Keratinocyte (primary cell): ENCODE data around the gene CLEC16A. TPM values are rescaled to one million over a fixed set of nuclear protein-coding genes. Genes with fewer than 3 reads are reported as not detected.

ENCODE experiments used
- DNase-seq: peaks from one replicate; pipeline ENCODE4 v3.0.0-alpha.2; 2011; ENCODE audit warnings: low read depth, missing footprints, low spot score
- FAIRE-seq: peaks from 2 replicates; lab custom pipeline; 2011; peaks lifted over from hg19 to GRCh38; lab: Jason Lieb, UNC
- H2AFZ ChIP-seq: 2 replicates; pipeline ENCODE4 v1.6.0; 2012; ENCODE audit warnings: low read length, control low read depth, inconsistent platforms; ENCODE audit not compliant: control insufficient read depth
- H3K27ac ChIP-seq: 2 replicates; pipeline ENCODE4 v1.5.1; 2011; ENCODE audit warnings: low read length; ENCODE audit not compliant: control insufficient read depth, insufficient read depth
- H3K27me3 ChIP-seq: 3 replicates; pipeline ENCODE4 v1.6.0; 2011; ENCODE audit warnings: low read length; ENCODE audit not compliant: control insufficient read depth, insufficient read depth; ENCODE audit errors: extremely low read depth
- H3K36me3 ChIP-seq, 2 experiments: 2 replicates in 1 of 2; 3 replicates in 1 of 2; pipeline ENCODE4 v1.5.1; 2011; ENCODE audit warnings: low read length in 2 of 2, mild to moderate bottlenecking in 1 of 2; ENCODE audit not compliant: control insufficient read depth in 2 of 2, insufficient read depth in 2 of 2; ENCODE audit errors: extremely low read depth in 1 of 2
- H3K4me1 ChIP-seq: 3 replicates; pipeline ENCODE4 v1.5.1; 2011; ENCODE audit warnings: low read length; ENCODE audit not compliant: control insufficient read depth, insufficient read depth; ENCODE audit errors: extremely low read depth
- H3K4me2 ChIP-seq: 3 replicates; pipeline ENCODE4 v1.6.0; 2011; ENCODE audit warnings: low read depth, low read length; ENCODE audit not compliant: control insufficient read depth, insufficient read depth; ENCODE audit errors: extremely low read depth
- H3K4me3 ChIP-seq, 3 experiments: fragments of 200-600 bp in 1 of 3; sonication (generic) in 1 of 3; 2 replicates in 2 of 3; 3 replicates in 1 of 3; pipeline ENCODE4 v1.5.1; 2011 to 2016; ENCODE audit warnings: low read length in 3 of 3, mild to moderate bottlenecking in 3 of 3, control low read depth in 2 of 3, inconsistent platforms in 1 of 3, low read depth in 1 of 3, mixed read lengths in 1 of 3, mixed run types in 1 of 3, moderate library complexity in 1 of 3; ENCODE audit not compliant: control insufficient read depth in 2 of 3, insufficient read depth in 2 of 3; ENCODE audit errors: extremely low read depth in 1 of 3
- H3K79me2 ChIP-seq: 2 replicates; pipeline ENCODE4 v1.6.0; 2012; ENCODE audit warnings: low read length; ENCODE audit not compliant: control insufficient read depth, insufficient read depth
- H3K9ac ChIP-seq: 3 replicates; pipeline ENCODE4 v1.6.0; 2011; ENCODE audit warnings: low read length; ENCODE audit not compliant: control insufficient read depth, insufficient read depth; ENCODE audit errors: extremely low read depth
- H3K9me1 ChIP-seq: 3 replicates; pipeline ENCODE4 v1.6.0; 2011; ENCODE audit warnings: low read length; ENCODE audit not compliant: control insufficient read depth, insufficient read depth; ENCODE audit errors: extremely low read depth
- H3K9me3 ChIP-seq: 2 replicates; pipeline ENCODE4 v1.5.1; 2012; ENCODE audit warnings: low read depth, low read length; ENCODE audit not compliant: control insufficient read depth
- H4K20me1 ChIP-seq: 3 replicates; pipeline ENCODE4 v1.6.0; 2011; ENCODE audit warnings: low read length; ENCODE audit not compliant: control insufficient read depth, insufficient read depth; ENCODE audit errors: extremely low read depth
- EZH2 ChIP-seq: IDR thresholded peaks from one replicate; pipeline ENCODE4 v1.6.1; 2012; ENCODE audit warnings: inconsistent platforms, mild to moderate bottlenecking, low read length, moderate library complexity
- dilution Hi-C: fragments of 300-500 bp; cut with MboI; formaldehyde crosslinking; loops from one replicate; pipeline ENCODE4 v1.7.0; 2020; ENCODE audit warnings: low sequenced_read_pairs; ENCODE audit not compliant: extremely low pct_ligation_motif_present
- polyA plus RNA-seq, 5 experiments: library from polyadenylated mRNA; depleted of rRNA in 3 of 5; stranded (reverse) in 3 of 5; stranded (forward) in 1 of 5; unstranded in 1 of 5; fragments of >200 nt; gene quantifications; 1 replicate in 1 of 5; 2 replicates in 3 of 5; 3 replicates in 1 of 5; pipeline versions ENCODE4 v1.2.1 to v1.2.3, GENCODE V29; 2011 to 2012; ENCODE audit warnings: missing spikeins in 2 of 5, low read depth in 1 of 5, low replicate concordance in 1 of 5
- TF ChIP-seq, protein P1 (sequence below), 3 experiments: IDR thresholded peaks in 1 of 3; conservative IDR thresholded peaks in 1 of 3; optimal IDR thresholded peaks in 1 of 3; 2 replicates in 2 of 3; 3 replicates in 1 of 3; pipeline versions ENCODE3 to v1.5.1; 2011; ENCODE audit warnings: low read length in 3 of 3, mild to moderate bottlenecking in 3 of 3, moderate library complexity in 2 of 3, control low read depth in 1 of 3, inconsistent platforms in 1 of 3; ENCODE audit not compliant: insufficient read depth in 2 of 3; ENCODE audit errors: extremely low read depth in 1 of 3

The CLEC16A gene
- polyA plus RNA-seq, 1 donor (not counting 4 experiments of a cell fraction or from before 2014, with no cell fraction given) = 9.5 TPM

GRCh38 chr16:10976634-10977033 is 32.3 kb downstream of the CLEC16A start:
- no peak for TF ChIP-seq EZH2
- TF ChIP-seq, protein P1, sequence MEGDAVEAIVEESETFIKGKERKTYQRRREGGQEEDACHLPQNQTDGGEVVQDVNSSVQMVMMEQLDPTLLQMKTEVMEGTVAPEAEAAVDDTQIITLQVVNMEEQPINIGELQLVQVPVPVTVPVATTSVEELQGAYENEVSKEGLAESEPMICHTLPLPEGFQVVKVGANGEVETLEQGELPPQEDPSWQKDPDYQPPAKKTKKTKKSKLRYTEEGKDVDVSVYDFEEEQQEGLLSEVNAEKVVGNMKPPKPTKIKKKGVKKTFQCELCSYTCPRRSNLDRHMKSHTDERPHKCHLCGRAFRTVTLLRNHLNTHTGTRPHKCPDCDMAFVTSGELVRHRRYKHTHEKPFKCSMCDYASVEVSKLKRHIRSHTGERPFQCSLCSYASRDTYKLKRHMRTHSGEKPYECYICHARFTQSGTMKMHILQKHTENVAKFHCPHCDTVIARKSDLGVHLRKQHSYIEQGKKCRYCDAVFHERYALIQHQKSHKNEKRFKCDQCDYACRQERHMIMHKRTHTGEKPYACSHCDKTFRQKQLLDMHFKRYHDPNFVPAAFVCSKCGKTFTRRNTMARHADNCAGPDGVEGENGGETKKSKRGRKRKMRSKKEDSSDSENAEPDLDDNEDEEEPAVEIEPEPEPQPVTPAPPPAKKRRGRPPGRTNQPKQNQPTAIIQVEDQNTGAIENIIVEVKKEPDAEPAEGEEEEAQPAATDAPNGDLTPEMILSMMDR (optimal IDR thresholded peaks at IDR 0.05 in 1 of 3, IDR thresholded peaks at IDR 0.05 in 1 of 3, conservative IDR thresholded peaks at IDR 0.05 in 1 of 3; ENCODE audit: extremely low read depth in 1 of 3, insufficient read depth in 2 of 3, low read length in 3 of 3) = no peak
- H3K9ac ChIP-seq = no peak overlapping the region
- H3K4me1 ChIP-seq = peaks cover 21% of the 10 kb centered on the region
- no peaks in the 10 kb centered on the region for H4K20me1 ChIP-seq
- no peaks in the 10 kb centered on the region for H3K9me1 ChIP-seq
- H3K79me2 ChIP-seq = no peaks in the 10 kb centered on the region
- no peaks in the 10 kb centered on the region for H3K27me3 ChIP-seq
- no peaks in the 10 kb centered on the region for H3K9me3 ChIP-seq
- H3K4me2 ChIP-seq = no peak overlapping the region
- no peak overlapping the region for H3K4me3 ChIP-seq
- no peak overlapping the region for H3K27ac ChIP-seq
- no peak overlapping the region for H2AFZ ChIP-seq
- dilution Hi-C loops = no loop called here
- DNase-seq (no peak), FAIRE-seq (no peak)
- peaks cover 9 to 15% of the 10 kb centered on the region in 2 experiments for H3K36me3 ChIP-seq

GRCh38 chr16:10978124-10978523 is 33.8 kb downstream of the CLEC16A start:
- DNase-seq (no peak), FAIRE-seq (no peak)
- Histone ChIP-seq H3K4me2 (no peak overlapping the region), H4K20me1 (no peaks in the 10 kb centered on the region), H3K4me1 (peaks cover 20% of the 10 kb centered on the region), H2AFZ (no peak overlapping the region), H3K9me1 (no peaks in the 10 kb centered on the region), H3K36me3 (peaks cover 5 to 13% of the 10 kb centered on the region in 2 experiments), H3K79me2 (no peaks in the 10 kb centered on the region), H3K27ac (no peak overlapping the region), H3K4me3 (no peak overlapping the region), H3K9me3 (no peaks in the 10 kb centered on the region), H3K9ac (no peak overlapping the region), H3K27me3 (no peaks in the 10 kb centered on the region)
- dilution Hi-C loops = no loop called here
- TF ChIP-seq, protein P1 (optimal IDR thresholded peaks at IDR 0.05 in 1 of 3, IDR thresholded peaks at IDR 0.05 in 1 of 3, conservative IDR thresholded peaks at IDR 0.05 in 1 of 3; ENCODE audit: extremely low read depth in 1 of 3, insufficient read depth in 2 of 3, low read length in 3 of 3) = no peak
- no peak for TF ChIP-seq EZH2
